ENCODE data around the gene BRAP. TPM values are rescaled to one million over a fixed set of nuclear protein-coding genes. Genes with fewer than 3 reads are reported as not detected.
"Not testable (repeated sequence)": the region's sequence is repeated elsewhere in the genome, so short reads cannot be mapped to it uniquely, and the experiment has no call there.

Gene BRAP
- total RNA-seq, 1 donor from 2014 or later, result 13.8 TPM

GRCh38 chr12:111635524-111635923 is 50.2 kb downstream of the BRAP start:
- ATAC-seq (ENCODE audit: poor library complexity) (no peak), DNase-seq (no peak)
- intact Hi-C loops (cut with DNase I), result no loop called here

GRCh38 chr12:111628505-111629260 is 57.1 kb downstream of the BRAP start:
- intact Hi-C loops (cut with DNase I), result no loop called here
- DNase-seq (no peak), ATAC-seq (ENCODE audit: poor library complexity) (no peak)

GRCh38 chr12:111626230-111626629 is 59.5 kb downstream of the BRAP start:
- intact Hi-C loops (cut with DNase I), result no loop called here
- ATAC-seq (ENCODE audit: poor library complexity) (no peak), DNase-seq (no peak)

- DNase-seq (no peak), ATAC-seq (ENCODE audit: poor library complexity) (no peak)
- intact Hi-C loops (cut with DNase I), result no loop called here
These were observed 61.2 kb downstream of the BRAP start for GRCh38 chr12:111624540-111624939.

GRCh38 chr12:111617841-111618240 is 67.9 kb downstream of the BRAP start:
- ATAC-seq (ENCODE audit: poor library complexity); intact Hi-C loops (cut with DNase I); DNase-seq: not testable (repeated sequence)

- ATAC-seq (ENCODE audit: poor library complexity) (peak; percentile 55), DNase-seq (no peak)
These were observed 69.6 kb downstream of the BRAP start for GRCh38 chr12:111616177-111616623.

GRCh38 chr12:111607239-111607638 is 78.5 kb downstream of the BRAP start:
- intact Hi-C loops (cut with DNase I), result no loop called here
- no peak for ATAC-seq (ENCODE audit: poor library complexity)

More at GRCh38 chr12:111616177-111616623, 69.6 kb downstream of the BRAP start:
- intact Hi-C loops (cut with DNase I), result no loop called here

GRCh38 chr12:111606767-111607230 is 79.0 kb downstream of the BRAP start:
- no peak for ATAC-seq (ENCODE audit: poor library complexity)
- DNase-seq, result no peak
- intact Hi-C loops (cut with DNase I), result no loop called here

More at GRCh38 chr12:111607239-111607638, 78.5 kb downstream of the BRAP start:
- no peak for DNase-seq

GRCh38 chr12:111605911-111606766 is 79.6 kb downstream of the BRAP start:
- ATAC-seq (ENCODE audit: poor library complexity) (no peak), DNase-seq (no peak)
- intact Hi-C loops (cut with DNase I), result no loop called here

- ATAC-seq (ENCODE audit: poor library complexity); intact Hi-C loops (cut with DNase I): not testable (repeated sequence)
- DNase-seq, result peak; percentile 5
These were observed 82.9 kb downstream of the BRAP start for GRCh38 chr12:111602857-111603256.

GRCh38 chr12:111602348-111602747 is 83.4 kb downstream of the BRAP start:
- DNase-seq (no peak), ATAC-seq (ENCODE audit: poor library complexity) (no peak)
- intact Hi-C loops (cut with DNase I), result no loop called here

- DNase-seq; ATAC-seq (ENCODE audit: poor library complexity); intact Hi-C loops (cut with DNase I): not testable (repeated sequence)
These were observed 84.8 kb downstream of the BRAP start for GRCh38 chr12:111600986-111601385.

- no peak for DNase-seq
- intact Hi-C loops (cut with DNase I), result no loop called here
- ATAC-seq (ENCODE audit: poor library complexity), result no peak
These were observed 85.5 kb downstream of the BRAP start for GRCh38 chr12:111600205-111600642.

GRCh38 chr12:111599453-111600204 is 86.1 kb downstream of the BRAP start:
- DNase-seq, result peak; percentile 93
- peak; percentile 87 for ATAC-seq (ENCODE audit: poor library complexity)
- intact Hi-C loops (cut with DNase I), result no loop called here

GRCh38 chr12:111598637-111599452 is 86.9 kb downstream of the BRAP start, which contains the start of gene ATXN2:
ATXN2 (minus strand) TSS chr12:111599315; CDS start chr12:111599034, 281 bp downstream.
- DNase-seq (peak; percentile 77), ATAC-seq (ENCODE audit: poor library complexity) (peak; percentile 67)

GRCh38 chr12:111597831-111598636 is 87.7 kb downstream of the BRAP start:
- DNase-seq (peak; percentile 64), ATAC-seq (ENCODE audit: poor library complexity) (peak; percentile 52)
- intact Hi-C loops (cut with DNase I), result no loop called here

More at GRCh38 chr12:111598637-111599452, 86.9 kb downstream of the BRAP start, which contains the start of gene ATXN2:
- intact Hi-C loops (cut with DNase I), result no loop called here

Measured in Right ventricle myocardium superior (tissue), 1 donor.